A549 (cell line): Measurements from ENCODE around the gene TRIM9. TPM values are rescaled to one million over a fixed set of nuclear protein-coding genes. Genes with fewer than 3 reads are reported as not detected.

Source experiments
- ATAC-seq, 2 experiments: fragments of 200-7000 bp in 1 of 2; fragments of >200 bp in 1 of 2; cut with Nextera tagmentation in 1 of 2; cut with Tn5 transposase in 1 of 2; 3 replicates each; pipeline versions ENCODE4 v1.8.0 to v1.9.1; 2018 to 2020; ENCODE audit warnings: mild to moderate bottlenecking in 1 of 2, moderate library complexity in 1 of 2
- CTCF ChIA-PET: fragments of 300-600 bp; sonication (Branson Sonifier 250); formaldehyde crosslinking; extraction: SDS; loops from one replicate; lab custom pipeline; 2021; ENCODE audit warnings: antibody characterized with exemption, inconsistent platforms; lab: Yijun Ruan, JAX
- POLR2A ChIA-PET: fragments of 350-600 bp; formaldehyde crosslinking; extraction: SDS; loops from one replicate; lab custom pipeline; 2021; ENCODE audit warnings: antibody characterized with exemption, inconsistent platforms; lab: Yijun Ruan, JAX
- DNase-seq, 2 experiments: peaks; one replicate each; pipeline versions ENCODE4 v3.0.0 to v3.0.0-alpha.2; 2011 to 2016; ENCODE audit warnings: low read depth in 1 of 2, low spot score in 1 of 2
- FAIRE-seq: peaks from 2 replicates; lab custom pipeline; 2011; peaks lifted over from hg19 to GRCh38; lab: Jason Lieb, UNC
- H3K27ac ChIP-seq, 2 experiments: fragments of >200 bp; sonication (Bioruptor Twin); formaldehyde crosslinking; 3 replicates each; pipeline ENCODE4 v1.5.1; 2016 to 2017
- H3K4me1 ChIP-seq: fragments of >200 bp; sonication (Bioruptor Twin); formaldehyde crosslinking; 3 replicates; pipeline ENCODE4 v1.6.1; 2016
- H3K4me2 ChIP-seq: fragments of >200 bp; sonication (Bioruptor Twin); formaldehyde crosslinking; 3 replicates; pipeline ENCODE4 v1.6.1; 2016
- H3K4me3 ChIP-seq: fragments of >200 bp; sonication (Bioruptor Twin); formaldehyde crosslinking; 3 replicates; pipeline ENCODE4 v1.5.1; 2016
- H3K9me3 ChIP-seq: fragments of >200 bp; sonication (Bioruptor Twin); formaldehyde crosslinking; 3 replicates; pipeline ENCODE4 v1.6.1; 2016
- BCL3 ChIP-seq: fragments of >200 bp; sonication (Bioruptor Twin); formaldehyde crosslinking; IDR thresholded peaks from 3 replicates; pipeline ENCODE4 v1.6.1; 2016
- CEBPB ChIP-seq, 2 experiments: fragments of >200 bp in 1 of 2; sonication (Bioruptor Twin) in 1 of 2; formaldehyde crosslinking in 1 of 2; IDR thresholded peaks; 2 replicates each; pipeline ENCODE4 v1.6.1; 2012 to 2016
- E2F6 ChIP-seq: IDR thresholded peaks from 2 replicates; pipeline ENCODE4 v1.6.1; 2012; ENCODE audit warnings: low read depth, borderline replicate concordance
- EHMT2 ChIP-seq: fragments of 200-600 bp; sonication (generic); IDR thresholded peaks from 2 replicates; pipeline ENCODE4 v1.6.1; 2016; ENCODE audit warnings: antibody characterized with exemption, low read depth, mild to moderate bottlenecking, moderate library complexity
- FOSL2 ChIP-seq, 2 experiments: fragments of 450-650 bp in 1 of 2; fragments of >200 bp in 1 of 2; sonication (Bioruptor Twin) in 1 of 2; formaldehyde crosslinking; IDR thresholded peaks; 2 replicates each; pipeline versions ENCODE4 v1.5.0 to v1.6.1; 2016 to 2020; ENCODE audit warnings: mild to moderate bottlenecking in 1 of 2, moderate library complexity in 1 of 2
- HOXB13 ChIP-seq: fragments of 250-450 bp; sonication (Bioruptor Pico); IDR thresholded peaks from 2 replicates; pipeline ENCODE4 v1.5.0; 2020; ENCODE audit warnings: low read depth, mild to moderate bottlenecking, moderate library complexity
- HOXB5 ChIP-seq: fragments of 250-450 bp; sonication (Bioruptor Pico); IDR thresholded peaks from 2 replicates; pipeline ENCODE4 v1.5.0; 2020; ENCODE audit warnings: mild to moderate bottlenecking, moderate library complexity
- JUN ChIP-seq, 2 experiments: fragments of >200 bp; sonication (Bioruptor Twin); formaldehyde crosslinking; IDR thresholded peaks; 2 replicates in 1 of 2; 3 replicates in 1 of 2; pipeline ENCODE4 v1.6.1; 2016 to 2017
- KDM1A ChIP-seq: fragments of 200-600 bp; sonication (generic); IDR thresholded peaks from 2 replicates; pipeline ENCODE4 v1.6.1; 2016; ENCODE audit warnings: low read depth, mild to moderate bottlenecking
- MAX ChIP-seq: IDR thresholded peaks from 2 replicates; pipeline ENCODE4 v1.6.1; 2012
- NPAS2 ChIP-seq: fragments of 250-450 bp; sonication (Bioruptor Pico); IDR thresholded peaks from 2 replicates; pipeline ENCODE4 v1.8.0; 2022; ENCODE audit warnings: mild to moderate bottlenecking, moderate library complexity, borderline replicate concordance
- PBX3 ChIP-seq: IDR thresholded peaks from 2 replicates; pipeline ENCODE4 v1.6.1; 2012
- PHF8 ChIP-seq: fragments of 200-600 bp; sonication (generic); IDR thresholded peaks from 2 replicates; pipeline ENCODE4 v1.6.1; 2016; ENCODE audit warnings: low read depth, mild to moderate bottlenecking, antibody characterized with exemption, moderate library complexity, borderline replicate concordance
- POLR2A ChIP-seq: IDR thresholded peaks from 2 replicates; pipeline ENCODE4 v1.6.1; 2012; ENCODE audit warnings: mild to moderate bottlenecking, low read length
- POLR2AphosphoS2 ChIP-seq: conservative IDR thresholded peaks from 2 replicates; pipeline ENCODE4 v1.6.1; 2012; ENCODE audit warnings: low read length, improper control_type of control experiment, inconsistent platforms
- REST ChIP-seq: fragments of 200-600 bp; sonication (generic); IDR thresholded peaks from 2 replicates; pipeline ENCODE4 v1.6.1; 2016; ENCODE audit warnings: antibody characterized with exemption, mild to moderate bottlenecking, moderate library complexity
- ZNF302 ChIP-seq: fragments of 250-450 bp; sonication (Bioruptor Pico); IDR thresholded peaks from 2 replicates; pipeline ENCODE4 v1.9.0; 2021; ENCODE audit warnings: inconsistent platforms, mild to moderate bottlenecking, moderate library complexity
- WGBS: methylation state at CpG from one replicate; pipeline ENCODE4 v1.1.6; 2017; ENCODE audit errors: missing lambda C conversion rate; 5-methylcytosine and 5-hydroxymethylcytosine counted together
- polyA minus RNA-seq: library from RNA; depleted of rRNA, polyadenylated mRNA; stranded (reverse); fragments of >200 nt; gene quantifications from 2 replicates; pipeline ENCODE4 v1.2.3, GENCODE V29; 2011; rRNA and poly(A)+ RNA removed
- polyA plus RNA-seq, 4 experiments: library from polyadenylated mRNA; depleted of rRNA in 3 of 4; stranded (reverse); fragments of >200 nt; fragmentation: RNase III in 1 of 4; extraction: RNeasy Plus Mini Kit Qiagen cat#74134 plus additional on column Dnase treatment in 1 of 4; gene quantifications; 2 replicates in 3 of 4; 3 replicates in 1 of 4; pipeline ENCODE4 v1.2.3, GENCODE V29; 2011 to 2017

TRIM9 gene
- polyA plus RNA-seq (2011; rRNA removed) (21.2 and 24.6 TPM in 2 replicates), polyA plus RNA-seq (2017; fragmentation: RNase III; extraction: RNeasy Plus Mini Kit Qiagen cat#74134 plus additional on column Dnase treatment) (4.8 to 5.7 TPM (median 5.4 TPM) in 3 replicates), polyA minus RNA-seq (46.2 and 46.9 TPM in 2 replicates)
- 6.6 and 7.6 TPM in 2 replicates for polyA plus RNA-seq (2012; cell fraction: cytosol; rRNA removed)
- polyA plus RNA-seq (2012; cell fraction: nucleus; rRNA removed): 40.9 and 49.2 TPM in 2 replicates

GRCh38 chr14:51094901-51095853 is at the start of gene TRIM9:
Gene TRIM9 (minus strand): TSS chr14:51095105. CDS start chr14:51094939, 166 bp downstream.
- ATAC-seq: peak; percentile 87 to 92
- POLR2A ChIA-PET: interaction anchor here (0.6 to 3.4 kb wide), 21 partner anchors 8 to 1844 kb away, joined by 3 to 33 read pairs (median 6); partner anchors contain the start of genes PYGL and TMX1
- FAIRE-seq: no peak
- Histone ChIP-seq H3K4me2 (peak within 1 kb of the TSS; percentile 97), H3K9me3 (no peaks in the 10 kb centered on the region)
- TF ChIP-seq KDM1A (0 out of 2 replicates have a peak, but pooled peaks have one; percentile 7), REST (peak; percentile 95), EHMT2 (peak; percentile 55; the same call in 1 of the 2 replicates), PHF8 (peak; percentile 32; the same call in 1 of the 2 replicates), FOSL2 (IDR thresholded peaks at IDR 0.05) (0 out of 2 replicates have a peak, but pooled peaks have one; percentile 10), FOSL2 (CRISPR knock-in tag; IDR thresholded peaks at IDR 0.05) (peak; percentile 73), HOXB13 (CRISPR knock-in tag) (peak; percentile 25; the same call in 1 of the 2 replicates), CEBPB (IDR thresholded peaks at IDR 0.05) (0 out of 4 replicates have a peak, but pooled peaks of 1 of the 2 experiments have one; percentile 11), ZNF302 (CRISPR knock-in tag) (no peak), POLR2AphosphoS2 (no peak), MAX (peak; percentile 61; the same call in 1 of the 2 replicates), BCL3 (0 out of 3 replicates have a peak, but pooled peaks have one; percentile 78), JUN (IDR thresholded peaks at IDR 0.05) (peak; percentile 36 to 41; a peak in 2 of 5 replicates), POLR2A (peak; percentile 69), HOXB5 (CRISPR knock-in tag) (no peak), E2F6 (peak; percentile 77), NPAS2 (no peak), PBX3 (peak; percentile 94)
- TF ChIP-seq, all 56 proteins: peak for 13
- WGBS: 3% methylated on average over 35 of the region's 83 CpGs
- CTCF ChIA-PET: interaction anchor here (0.9 to 3.4 kb wide), 23 partner anchors 10 to 685 kb away, joined by 3 to 30 read pairs (median 4); no protein-coding TSS in a partner anchor
- H3K4me1 ChIP-seq: peaks cover 44% of the 10 kb centered on the region
- peak within 1 kb of the TSS; percentile 76 for H3K4me3 ChIP-seq
- DNase-seq: peak; percentile 96 to 99
- H3K27ac ChIP-seq: peak within 1 kb of the TSS; percentile 88 to 90
